SH-SY5Y (cell line): ENCODE results near the gene RS1.

Source experiments
- GATA2 ChIP-seq: IDR thresholded peaks from 2 replicates; pipeline ENCODE4 v1.6.1; 2011; ENCODE audit warnings: mild to moderate bottlenecking, low read depth, low read length
- GATA3 ChIP-seq: IDR thresholded peaks from 2 replicates; pipeline ENCODE4 v1.6.1; 2011; ENCODE audit warnings: low read depth, mild to moderate bottlenecking, low read length, moderate library complexity

Gene RS1

GRCh38 chrX:18649498-18649951 is 22.4 kb downstream of the RS1 start:
- TF ChIP-seq GATA3 (no peak), GATA2 (no peak)

- TF ChIP-seq GATA2, result no peak
- no peak for TF ChIP-seq GATA3
Measured at GRCh38 chrX:18647621-18648020, 24.3 kb downstream of the RS1 start.

GRCh38 chrX:18643853-18644252 is 28.1 kb downstream of the RS1 start:
- TF ChIP-seq GATA3 (no peak), GATA2 (no peak)

GRCh38 chrX:18643243-18643642 is 28.7 kb downstream of the RS1 start:
- TF ChIP-seq GATA2 (no peak), GATA3 (no peak)

- TF ChIP-seq GATA2 (no peak), GATA3 (no peak)
Measured at GRCh38 chrX:18640686-18641085, 31.2 kb downstream of the RS1 start.

GRCh38 chrX:18639280-18639679 is 32.6 kb downstream of the RS1 start:
- no peak for TF ChIP-seq GATA2
- TF ChIP-seq GATA3, result no peak

- TF ChIP-seq GATA2 (no peak), GATA3 (no peak)
Measured at GRCh38 chrX:18638398-18638797, 33.5 kb downstream of the RS1 start.

GRCh38 chrX:18630934-18631333 is 41.0 kb downstream of the RS1 start:
- TF ChIP-seq GATA3, result no peak
- TF ChIP-seq GATA2, result no peak

GRCh38 chrX:18624599-18624998 is 47.3 kb downstream of the RS1 start:
- TF ChIP-seq GATA3 (no peak), GATA2 (no peak)

GRCh38 chrX:18620349-18620748 is 51.6 kb downstream of the RS1 start:
- TF ChIP-seq GATA3 (no peak), GATA2 (no peak)

GRCh38 chrX:18619288-18619687 is 52.6 kb downstream of the RS1 start:
- no peak for TF ChIP-seq GATA3
- TF ChIP-seq GATA2, result no peak

- TF ChIP-seq GATA2 (no peak), GATA3 (no peak)
Measured at GRCh38 chrX:18617407-18617750, 54.5 kb downstream of the RS1 start.

GRCh38 chrX:18616688-18617406 is 55.1 kb downstream of the RS1 start:
- no peak for TF ChIP-seq GATA2
- no peak for TF ChIP-seq GATA3

GRCh38 chrX:18613930-18614639 is 57.8 kb downstream of the RS1 start:
- TF ChIP-seq GATA2 (no peak), GATA3 (no peak)

GRCh38 chrX:18607966-18608365 is 63.9 kb downstream of the RS1 start:
- no peak for TF ChIP-seq GATA2
- no peak for TF ChIP-seq GATA3

- TF ChIP-seq GATA3, result no peak
- TF ChIP-seq GATA2, result no peak
Measured at GRCh38 chrX:18598413-18598812, 73.5 kb downstream of the RS1 start.

- no peak for TF ChIP-seq GATA3
- TF ChIP-seq GATA2, result no peak
Measured at GRCh38 chrX:18596096-18596495, 75.8 kb downstream of the RS1 start.

- TF ChIP-seq GATA2 (no peak), GATA3 (no peak)
Measured at GRCh38 chrX:18594079-18594478, 77.8 kb downstream of the RS1 start.
